ENCODE data around the gene EMID1.

DNA sequence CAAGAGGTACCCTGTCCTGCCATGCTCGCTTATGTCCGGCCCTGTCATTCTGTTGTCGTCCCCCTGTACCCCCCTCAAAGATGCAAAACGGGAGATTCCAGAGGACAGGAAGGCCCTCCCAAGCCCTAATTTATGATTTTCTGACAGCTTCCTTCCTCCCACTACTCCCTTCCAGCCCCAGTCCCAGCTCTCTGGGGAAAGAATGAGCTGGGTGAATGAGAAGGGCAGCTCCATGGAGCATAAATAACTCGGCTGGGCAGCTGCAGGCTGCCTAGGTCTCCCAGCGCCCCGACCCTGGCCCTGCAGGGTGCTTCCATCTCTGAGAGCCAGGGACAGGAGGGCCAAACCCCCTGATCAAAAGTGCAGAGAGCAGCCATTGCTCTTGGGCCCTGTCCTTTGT, 3.9 kb upstream of the EMID1 start:
- TF ChIP-seq, protein P1, sequence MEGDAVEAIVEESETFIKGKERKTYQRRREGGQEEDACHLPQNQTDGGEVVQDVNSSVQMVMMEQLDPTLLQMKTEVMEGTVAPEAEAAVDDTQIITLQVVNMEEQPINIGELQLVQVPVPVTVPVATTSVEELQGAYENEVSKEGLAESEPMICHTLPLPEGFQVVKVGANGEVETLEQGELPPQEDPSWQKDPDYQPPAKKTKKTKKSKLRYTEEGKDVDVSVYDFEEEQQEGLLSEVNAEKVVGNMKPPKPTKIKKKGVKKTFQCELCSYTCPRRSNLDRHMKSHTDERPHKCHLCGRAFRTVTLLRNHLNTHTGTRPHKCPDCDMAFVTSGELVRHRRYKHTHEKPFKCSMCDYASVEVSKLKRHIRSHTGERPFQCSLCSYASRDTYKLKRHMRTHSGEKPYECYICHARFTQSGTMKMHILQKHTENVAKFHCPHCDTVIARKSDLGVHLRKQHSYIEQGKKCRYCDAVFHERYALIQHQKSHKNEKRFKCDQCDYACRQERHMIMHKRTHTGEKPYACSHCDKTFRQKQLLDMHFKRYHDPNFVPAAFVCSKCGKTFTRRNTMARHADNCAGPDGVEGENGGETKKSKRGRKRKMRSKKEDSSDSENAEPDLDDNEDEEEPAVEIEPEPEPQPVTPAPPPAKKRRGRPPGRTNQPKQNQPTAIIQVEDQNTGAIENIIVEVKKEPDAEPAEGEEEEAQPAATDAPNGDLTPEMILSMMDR (IDR thresholded peaks at IDR 0.05; ENCODE audit: borderline replicate concordance, extremely low read depth, low read length, poor library complexity, severe bottlenecking) = no peak
- no peak for TF ChIP-seq EZH2 (IDR thresholded peaks at IDR 0.05; ENCODE audit: borderline replicate concordance, low read depth, low read length, severe bottlenecking)

All from DND-41 (cell line).